Iris pigment epithelial cell (primary cell): ENCODE results near the gene PARD3.
"Not testable (repeated sequence)": the region's sequence is repeated elsewhere in the genome, so short reads cannot be mapped to it uniquely, and the experiment has no call there.

Experiments used
- DNase-seq: peaks from one replicate; pipeline ENCODE4 v3.0.0-alpha.2; 2011; ENCODE audit warnings: low read depth

The PARD3 gene

DNA sequence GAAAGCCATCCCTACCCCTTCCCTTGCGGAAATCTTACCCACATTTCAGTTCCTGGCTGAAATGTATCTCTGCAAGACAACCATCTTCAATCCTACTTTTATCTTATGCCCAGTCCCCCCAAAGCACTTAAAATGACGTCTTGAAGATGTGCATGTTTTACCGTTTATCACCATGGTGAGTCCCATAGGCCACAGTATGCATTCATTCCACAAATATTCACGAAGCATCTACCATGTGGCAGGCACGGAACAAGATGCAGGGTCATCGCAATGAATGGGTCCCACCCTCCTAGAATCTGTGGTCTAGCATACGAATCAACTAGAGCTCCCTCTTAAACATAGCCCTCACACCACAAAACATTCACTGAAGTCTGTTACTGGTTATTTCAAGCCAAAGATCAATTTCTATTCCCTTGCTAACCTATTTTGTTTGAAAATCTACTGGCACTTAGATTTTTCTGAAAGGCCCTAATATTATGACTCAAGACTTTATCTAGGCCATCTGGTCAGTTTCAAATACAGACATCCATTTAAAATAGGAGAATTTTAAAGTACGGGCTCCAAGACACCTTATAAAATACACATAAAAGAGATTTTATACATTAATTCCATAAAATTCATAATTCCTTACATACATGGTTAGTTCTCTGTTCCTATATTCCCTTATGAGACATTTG is 99.4 kb downstream of the PARD3 start:
- DNase-seq, result no peak

- DNase-seq, result peak; percentile 65
These were observed 101.2 kb downstream of the PARD3 start for GRCh38 chr10:34713875-34714274.

- no peak for DNase-seq
These were observed 103.6 kb downstream of the PARD3 start for GRCh38 chr10:34711500-34711899.

DNA sequence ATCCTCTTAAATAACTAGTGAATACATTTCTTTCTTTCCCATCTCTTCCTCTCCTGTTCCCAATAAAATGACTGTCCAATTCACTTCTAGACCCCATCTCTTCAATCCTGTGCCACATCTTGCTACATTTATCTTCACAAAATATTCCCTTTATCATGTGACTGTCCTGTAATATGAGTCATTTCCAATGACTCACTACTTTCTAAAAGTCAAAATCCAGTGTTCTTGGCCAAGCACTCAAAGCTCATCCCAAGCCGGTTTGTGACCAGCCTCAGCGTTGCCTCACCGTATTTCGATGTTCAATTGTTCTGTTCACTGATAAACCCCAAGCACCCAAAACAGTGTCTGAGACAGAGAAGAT is 104.7 kb downstream of the PARD3 start:
- peak; percentile 86 for DNase-seq

GRCh38 chr10:34709637-34710390 is 105.3 kb downstream of the PARD3 start:
- DNase-seq, result no peak

DNA sequence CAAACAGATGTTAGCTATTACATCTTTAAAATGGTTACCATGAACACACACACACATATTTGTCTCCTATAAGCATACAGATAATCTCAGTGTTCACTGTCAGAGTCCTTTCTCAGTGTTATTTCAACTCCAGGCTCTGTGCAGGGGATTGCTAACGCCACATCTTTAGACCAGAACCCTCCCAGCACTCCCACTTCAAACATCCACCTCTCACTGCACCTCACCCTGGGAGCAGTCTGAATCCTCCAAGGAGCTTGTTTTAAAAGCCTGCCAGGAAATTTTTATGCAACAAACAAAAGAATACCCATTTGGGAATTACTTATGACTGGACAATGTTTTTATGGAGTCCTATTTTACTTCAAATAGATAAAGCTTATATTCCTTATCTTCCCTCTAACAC is 107.4 kb downstream of the PARD3 start:
- DNase-seq, result no peak

- not testable (repeated sequence) for DNase-seq
These were observed 108.1 kb downstream of the PARD3 start for GRCh38 chr10:34706992-34707391.

DNA sequence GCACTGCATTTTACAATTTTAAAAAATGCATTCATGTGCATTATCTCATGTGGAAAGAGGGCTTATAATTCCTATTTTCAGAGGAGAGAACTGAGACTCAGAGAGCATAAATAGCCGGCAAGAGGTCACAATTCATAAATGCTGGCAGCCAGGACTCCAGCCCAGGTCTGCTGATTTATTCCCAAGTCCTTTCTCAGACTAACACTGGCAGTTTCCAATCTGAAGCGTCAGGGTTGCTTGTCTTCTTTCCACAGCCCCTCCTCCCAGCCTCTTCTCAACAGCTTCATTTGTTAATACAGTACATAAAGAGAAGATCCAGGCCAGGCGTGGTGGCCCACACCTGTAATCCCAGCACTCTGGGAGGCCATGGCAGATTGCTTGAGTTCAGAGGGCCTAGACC is 108.9 kb downstream of the PARD3 start:
- DNase-seq, result no peak

- no peak for DNase-seq
These were observed 109.5 kb downstream of the PARD3 start for GRCh38 chr10:34705563-34705962.

- DNase-seq, result no peak
These were observed 110.4 kb downstream of the PARD3 start for GRCh38 chr10:34704526-34705184.

- no peak for DNase-seq
These were observed 112.1 kb downstream of the PARD3 start for GRCh38 chr10:34702982-34703381.

- no peak for DNase-seq
These were observed 112.8 kb downstream of the PARD3 start for GRCh38 chr10:34702093-34702937.

DNA sequence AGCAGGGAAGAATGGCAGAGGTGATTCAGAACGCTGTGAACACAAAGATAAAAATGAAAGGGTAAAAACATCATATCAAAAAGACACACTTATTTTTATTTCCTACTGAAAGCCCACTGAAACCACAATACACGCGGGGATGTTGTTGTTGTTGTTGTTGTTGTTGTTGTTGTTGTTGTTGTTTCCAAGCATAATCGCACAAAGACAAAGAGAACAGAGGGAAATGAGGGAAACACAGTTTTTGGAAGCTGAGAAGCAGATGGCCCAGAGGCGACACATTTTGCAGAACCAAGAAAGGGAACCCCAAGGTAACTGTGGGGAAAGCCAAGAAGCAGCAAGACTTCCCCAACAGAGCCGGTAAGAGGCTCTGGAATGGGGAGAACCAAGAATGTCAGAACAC is 113.9 kb downstream of the PARD3 start:
- DNase-seq, result no peak

DNA sequence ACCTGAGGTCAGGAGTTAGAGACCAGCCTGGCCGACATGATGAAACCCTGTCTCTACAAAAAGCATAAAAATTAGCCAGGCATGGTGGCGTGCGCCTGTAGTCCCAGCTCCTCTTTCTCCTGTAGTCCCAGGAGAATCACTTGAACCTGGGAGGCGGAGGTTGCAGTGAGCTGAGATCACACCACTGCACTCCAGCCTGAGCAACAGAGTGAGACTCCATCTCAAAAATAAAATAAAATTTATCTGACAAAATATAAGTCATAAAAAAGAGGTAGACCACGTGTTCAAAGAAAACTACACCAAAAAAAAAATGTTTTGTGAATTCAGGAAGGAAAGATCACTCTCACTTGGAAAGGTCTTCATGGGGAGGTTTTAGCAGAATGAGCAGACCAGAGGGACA is 114.3 kb downstream of the PARD3 start:
- not testable (repeated sequence) for DNase-seq

- no peak for DNase-seq
These were observed 115.1 kb downstream of the PARD3 start for GRCh38 chr10:34699904-34700517.

DNA sequence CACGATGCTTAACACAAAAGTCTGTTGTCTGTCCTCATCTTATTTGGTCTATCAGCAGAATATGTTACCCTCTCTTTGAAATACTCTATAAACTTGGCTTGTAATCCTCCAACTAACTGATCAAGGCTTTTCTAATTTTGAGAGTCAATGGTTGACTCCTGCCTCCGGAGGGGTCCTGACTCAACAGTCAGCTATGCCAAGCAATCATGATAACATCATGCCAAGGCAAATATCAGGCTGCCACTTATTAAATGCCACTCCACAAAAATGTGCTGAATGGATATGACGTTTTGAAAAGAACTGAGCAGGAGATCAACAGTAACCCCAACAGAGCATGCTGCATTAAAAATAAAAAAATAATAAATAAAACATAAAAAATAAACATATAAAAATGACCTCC is 116.1 kb downstream of the PARD3 start:
- DNase-seq, result peak; percentile 55

DNA sequence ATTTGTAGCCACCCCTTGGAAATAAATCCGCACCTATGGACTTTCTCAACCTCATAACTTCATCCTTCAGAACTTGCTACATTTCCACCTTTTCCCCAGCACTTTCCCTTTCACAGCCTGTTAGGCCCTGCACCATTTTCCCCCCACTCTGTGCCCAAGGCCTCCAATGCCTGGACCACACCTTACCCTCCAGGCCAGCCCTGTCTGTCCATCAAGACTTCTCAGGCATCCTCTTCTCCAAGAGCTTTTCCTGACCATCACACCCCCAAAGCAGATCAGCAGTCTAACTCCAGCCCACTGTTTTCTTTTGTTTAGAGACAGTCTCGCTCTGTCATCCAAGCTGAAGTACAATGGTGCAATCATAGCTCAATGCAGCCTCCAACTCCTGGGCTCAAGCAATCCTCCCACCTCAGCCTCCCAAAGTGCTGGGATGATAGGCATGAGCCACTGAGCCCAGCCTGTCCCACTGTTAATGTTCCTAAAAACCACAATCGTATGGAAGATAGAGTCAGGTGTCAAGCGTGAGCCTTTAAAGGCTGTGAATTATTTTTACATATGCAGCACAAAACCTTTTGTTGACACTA is 116.8 kb downstream of the PARD3 start:
- no peak for DNase-seq

GRCh38 chr10:34697351-34698247 is 117.5 kb downstream of the PARD3 start:
- DNase-seq, result no peak

GRCh38 chr10:34696423-34696822 is 118.7 kb downstream of the PARD3 start:
- peak; percentile 84 for DNase-seq

DNA sequence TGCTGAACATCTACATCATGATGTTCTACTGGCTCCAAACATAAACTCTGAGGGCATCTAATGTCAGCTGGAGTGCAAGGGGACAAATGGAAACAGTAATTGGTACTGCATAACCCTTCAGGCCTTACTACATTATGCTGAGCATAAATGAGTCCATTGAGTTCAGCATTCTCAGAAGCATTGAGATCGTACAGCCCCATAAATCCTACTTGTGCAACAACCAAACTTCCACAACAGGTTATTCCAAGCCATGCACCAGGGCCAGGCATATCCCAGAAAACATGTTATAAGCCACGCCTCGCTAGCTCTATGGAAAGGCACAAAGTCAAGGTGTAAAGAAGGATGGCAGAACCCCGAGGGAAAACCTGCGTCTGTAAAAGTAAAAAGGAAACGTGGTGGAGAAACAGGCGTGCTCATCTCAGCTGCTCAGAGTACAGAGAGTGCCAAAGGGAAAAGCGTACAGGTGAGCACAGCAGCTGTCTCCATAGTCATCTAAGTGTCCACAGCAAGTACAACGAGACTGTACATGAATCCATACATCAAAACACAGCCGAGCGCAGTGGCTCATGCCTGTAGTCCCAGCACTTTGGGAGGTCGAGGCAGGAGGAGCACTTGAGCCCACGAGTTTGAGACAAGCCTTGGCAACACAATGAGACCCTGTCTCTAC is 124.6 kb downstream of the PARD3 start:
- no peak for DNase-seq
